ENCODE measurements around the gene NPM3.

- TF ChIP-seq POLR2A (IDR thresholded peaks at IDR 0.05) (no peak), CTCF (IDR thresholded peaks at IDR 0.05) (no peak), POLR2AphosphoS5 (IDR thresholded peaks at IDR 0.05) (no peak)
These were observed 5.0 kb downstream of the NPM3 start for GRCh38 chr10:101778151-101778780.
